LNCaP clone FGC (cell line): ENCODE measurements around the gene WDR1.

Experiments used
- DNase-seq: peaks from one replicate; pipeline ENCODE4 v3.0.0-alpha.2; 2011; ENCODE audit warnings: low read depth
- H3K4me3 ChIP-seq: 2 replicates; pipeline ENCODE4 v1.5.1; 2011; ENCODE audit warnings: mild to moderate bottlenecking, low read depth, low read length, control low read depth
- TF ChIP-seq, protein P1 (sequence below): IDR thresholded peaks from 2 replicates; pipeline ENCODE4 v1.5.1; 2012; ENCODE audit warnings: mild to moderate bottlenecking; ENCODE audit not compliant: control insufficient read depth, insufficient read depth; ENCODE audit errors: extremely low read depth

WDR1 gene

DNA sequence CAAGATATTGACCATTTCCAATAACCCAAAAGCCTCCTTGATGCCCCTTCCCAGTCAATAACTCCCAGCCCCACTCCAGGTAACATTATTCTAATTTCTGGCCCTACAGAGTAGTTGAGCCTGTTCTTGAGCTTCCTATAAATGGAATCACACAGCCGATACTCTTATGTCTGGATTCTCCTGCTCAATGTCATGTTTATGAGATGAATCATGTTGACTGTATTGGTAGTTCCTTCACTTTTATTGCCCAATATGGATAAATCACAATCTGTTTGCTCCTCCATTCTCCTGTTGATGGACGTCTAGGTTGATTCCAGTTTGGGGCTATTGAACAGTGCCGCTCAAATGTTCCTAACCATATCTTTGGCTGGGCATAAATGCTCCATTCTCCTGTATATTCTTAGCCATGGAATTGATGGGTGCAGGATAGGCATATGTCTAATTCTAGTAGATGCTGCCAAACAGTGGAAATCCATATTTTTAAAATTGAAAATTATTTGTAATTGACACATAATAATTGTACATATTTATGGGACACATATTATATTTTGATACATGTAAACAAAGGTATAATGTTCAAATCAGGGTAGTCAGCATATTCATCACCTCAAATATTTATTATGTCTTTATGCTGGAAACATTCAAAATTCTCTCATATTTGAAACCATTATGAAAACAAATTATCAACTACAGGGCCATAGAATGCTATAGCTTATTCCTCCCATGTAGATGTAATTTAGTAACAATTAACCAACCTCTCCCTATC is 54.8 kb downstream of the WDR1 start:
- TF ChIP-seq, protein P1, sequence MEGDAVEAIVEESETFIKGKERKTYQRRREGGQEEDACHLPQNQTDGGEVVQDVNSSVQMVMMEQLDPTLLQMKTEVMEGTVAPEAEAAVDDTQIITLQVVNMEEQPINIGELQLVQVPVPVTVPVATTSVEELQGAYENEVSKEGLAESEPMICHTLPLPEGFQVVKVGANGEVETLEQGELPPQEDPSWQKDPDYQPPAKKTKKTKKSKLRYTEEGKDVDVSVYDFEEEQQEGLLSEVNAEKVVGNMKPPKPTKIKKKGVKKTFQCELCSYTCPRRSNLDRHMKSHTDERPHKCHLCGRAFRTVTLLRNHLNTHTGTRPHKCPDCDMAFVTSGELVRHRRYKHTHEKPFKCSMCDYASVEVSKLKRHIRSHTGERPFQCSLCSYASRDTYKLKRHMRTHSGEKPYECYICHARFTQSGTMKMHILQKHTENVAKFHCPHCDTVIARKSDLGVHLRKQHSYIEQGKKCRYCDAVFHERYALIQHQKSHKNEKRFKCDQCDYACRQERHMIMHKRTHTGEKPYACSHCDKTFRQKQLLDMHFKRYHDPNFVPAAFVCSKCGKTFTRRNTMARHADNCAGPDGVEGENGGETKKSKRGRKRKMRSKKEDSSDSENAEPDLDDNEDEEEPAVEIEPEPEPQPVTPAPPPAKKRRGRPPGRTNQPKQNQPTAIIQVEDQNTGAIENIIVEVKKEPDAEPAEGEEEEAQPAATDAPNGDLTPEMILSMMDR: no peak
- no peak for DNase-seq
- H3K4me3 ChIP-seq: no peak overlapping the region

DNA sequence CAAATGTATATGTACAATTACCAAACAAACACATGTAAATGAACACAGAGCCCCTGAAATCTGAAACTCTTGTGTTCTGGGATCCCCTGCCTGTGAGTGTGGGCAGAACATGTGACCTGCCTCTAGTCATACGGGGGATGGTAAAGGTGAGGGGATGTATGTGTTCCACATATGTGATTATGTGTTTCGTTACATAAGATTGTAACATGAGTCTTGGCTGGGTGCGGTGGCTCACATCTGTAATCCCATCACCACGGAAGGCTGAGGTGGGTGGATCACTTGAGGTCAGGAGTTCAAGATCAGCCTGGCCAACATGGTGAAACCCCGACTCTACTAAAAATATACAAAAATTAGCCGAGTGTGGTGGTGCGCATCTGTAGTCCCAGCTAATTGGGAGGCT is 58.2 kb downstream of the WDR1 start:
- no peak for DNase-seq
- no peak overlapping the region for H3K4me3 ChIP-seq
- TF ChIP-seq, protein P1: no peak

DNA sequence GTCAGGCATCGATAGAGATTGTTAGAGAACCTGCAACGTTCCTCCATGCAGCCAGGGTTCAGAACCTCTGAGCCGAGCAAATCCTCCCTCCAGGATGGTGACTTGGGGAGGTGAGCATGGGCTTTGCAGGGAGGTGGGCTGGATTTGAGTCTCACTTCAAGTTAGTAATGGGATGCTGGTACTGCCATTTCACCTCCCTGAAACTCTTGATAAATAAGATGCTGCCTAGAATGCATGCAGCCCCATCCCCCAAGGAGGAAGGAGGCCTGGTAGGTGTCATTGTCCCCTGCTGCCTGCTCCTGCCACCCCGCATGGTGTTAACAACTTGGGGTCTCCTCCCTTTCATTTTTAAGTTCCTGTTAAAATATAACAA is 59.6 kb downstream of the WDR1 start:
- no peak overlapping the region for H3K4me3 ChIP-seq
- no peak for DNase-seq
- TF ChIP-seq, protein P1: no peak

DNA sequence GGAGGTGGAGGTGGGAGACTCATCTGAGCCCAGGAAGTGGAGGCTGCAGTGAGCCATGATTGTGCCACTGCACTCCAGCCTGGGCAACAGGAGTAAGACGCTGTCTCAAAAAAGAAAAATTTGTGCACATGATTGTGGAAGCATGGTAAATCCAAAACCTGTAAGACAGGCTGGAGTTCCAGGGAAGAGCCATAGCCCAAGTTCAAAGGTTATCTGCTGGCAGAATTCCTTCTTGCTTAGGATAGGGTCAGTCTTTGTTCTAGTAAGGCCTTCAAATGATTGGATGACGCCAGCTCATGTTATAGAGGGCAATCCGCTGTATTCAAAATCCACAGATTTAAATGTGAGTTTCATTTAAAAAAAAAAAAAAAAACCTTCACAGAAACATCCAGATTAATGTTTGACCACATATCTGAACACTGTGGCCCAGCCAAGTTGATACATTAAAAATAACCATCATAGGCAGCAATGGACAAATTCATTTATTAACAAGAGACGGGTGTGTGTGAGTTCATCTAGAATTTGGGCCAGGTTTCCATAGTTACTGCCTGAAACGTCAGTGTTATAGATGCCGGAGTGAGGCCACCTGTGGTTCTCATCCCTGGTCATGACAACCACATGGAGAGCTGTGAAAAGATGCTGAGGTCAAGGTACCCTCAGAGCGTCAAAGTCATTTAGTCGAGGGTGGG is 60.1 kb downstream of the WDR1 start:
- DNase-seq: no peak
- H3K4me3 ChIP-seq: no peak overlapping the region
- TF ChIP-seq, protein P1: no peak

DNA sequence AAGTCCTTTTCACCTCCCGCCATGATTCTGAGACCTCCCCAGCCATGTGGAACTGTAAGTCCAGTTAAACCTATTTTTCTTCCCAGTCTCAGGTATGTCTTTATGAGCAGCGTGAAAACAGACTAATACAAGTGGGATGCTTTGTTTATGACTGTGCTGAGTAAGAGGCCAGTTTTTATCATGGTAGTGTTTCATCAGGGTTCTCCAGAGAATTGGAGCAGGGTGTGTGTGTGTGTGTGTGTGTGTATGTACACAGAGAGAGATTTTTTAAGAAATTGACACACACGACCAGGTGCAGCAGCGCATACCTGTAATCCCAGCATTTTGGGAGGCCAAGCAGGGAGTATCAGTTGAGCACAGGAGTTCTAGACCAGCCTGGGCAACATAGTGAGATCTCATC is 60.7 kb downstream of the WDR1 start:
- H3K4me3 ChIP-seq: no peak overlapping the region
- TF ChIP-seq, protein P1: no peak
- no peak for DNase-seq

DNA sequence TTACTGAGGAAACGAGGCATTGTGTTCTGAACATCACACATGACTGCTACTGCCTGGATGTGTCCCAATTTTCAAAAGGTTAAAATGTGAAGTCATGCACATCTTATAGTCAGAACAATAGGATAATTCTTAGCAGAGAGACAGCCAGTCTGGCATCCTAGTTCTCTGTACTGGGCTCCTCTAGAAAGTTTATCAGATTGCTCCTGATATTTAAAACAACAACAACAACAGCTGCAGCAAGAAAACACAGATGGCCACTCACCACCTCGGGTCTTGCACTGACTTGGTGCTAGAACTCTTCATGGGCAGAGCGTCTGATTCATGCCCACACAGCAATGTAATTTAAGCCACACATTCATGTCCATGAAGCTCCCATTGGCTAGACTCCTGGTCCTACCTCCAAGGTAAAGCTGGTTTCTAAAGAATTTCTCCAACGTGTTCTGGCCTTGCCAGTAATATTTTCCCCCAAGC is 62.0 kb downstream of the WDR1 start:
- H3K4me3 ChIP-seq: no peak overlapping the region
- TF ChIP-seq, protein P1: no peak
- DNase-seq: no peak
